Left renal pelvis (tissue), 4 donors: ENCODE results near the gene FGFR3. TPM values are rescaled to one million over a fixed set of nuclear protein-coding genes. Genes with fewer than 3 reads are reported as not detected.

Experiments
- DNase-seq, 4 donors: peaks; one replicate each; pipeline ENCODE4 v3.0.0-alpha.2; 2013; ENCODE audit warnings: low read depth in 4 of 4, low spot score in 3 of 4
- polyA plus RNA-seq, 4 donors: library from polyadenylated mRNA; unstranded; fragments of 120-200 nt; gene quantifications; one replicate each; pipeline ENCODE4 v1.2.1, GENCODE V29; 2013; ENCODE audit not compliant: insufficient read length in 4 of 4

FGFR3 gene
- polyA plus RNA-seq, 4 donors: 2.7 to 136 (median 75.1) TPM

DNA sequence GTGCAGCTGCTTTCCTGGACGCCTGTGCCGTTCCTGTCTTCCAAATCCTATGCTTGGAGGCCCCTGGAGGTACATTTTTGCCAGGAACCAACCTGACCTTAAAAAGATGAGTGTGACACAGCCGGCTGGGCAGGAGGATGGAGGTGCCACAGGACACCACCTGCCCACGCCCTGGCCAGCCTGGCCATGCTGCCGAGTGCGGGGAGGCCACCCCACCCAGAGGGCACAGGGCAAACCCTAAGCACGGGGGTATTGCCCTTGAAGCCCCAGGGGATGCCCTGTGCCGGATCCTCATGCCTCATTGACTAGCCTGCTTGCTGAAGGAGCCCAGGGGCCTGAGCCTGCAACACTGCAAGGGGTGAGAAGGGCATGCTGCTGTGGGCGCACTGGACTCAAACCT is 20.1 kb downstream of the FGFR3 start:
- DNase-seq: no peak

DNA sequence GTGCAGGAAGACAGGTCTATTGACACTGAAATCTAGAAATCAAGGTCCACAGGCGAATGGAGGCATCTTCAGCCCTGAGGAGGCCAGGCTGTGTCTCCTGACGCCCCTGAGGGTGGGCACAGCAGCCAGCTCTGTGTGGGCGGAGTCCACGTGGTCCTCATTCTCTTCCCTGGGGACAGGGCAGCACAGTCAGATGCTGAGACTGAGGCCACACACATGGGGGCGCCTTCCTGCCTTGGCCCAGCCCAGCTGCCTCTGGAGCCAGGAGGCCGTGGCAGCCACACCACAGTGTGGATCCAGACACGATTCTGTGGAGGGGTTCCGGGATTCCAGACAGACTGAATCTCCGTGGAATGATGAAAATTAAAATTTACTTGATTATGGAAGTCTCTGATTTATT is 20.8 kb downstream of the FGFR3 start:
- DNase-seq: no peak

DNA sequence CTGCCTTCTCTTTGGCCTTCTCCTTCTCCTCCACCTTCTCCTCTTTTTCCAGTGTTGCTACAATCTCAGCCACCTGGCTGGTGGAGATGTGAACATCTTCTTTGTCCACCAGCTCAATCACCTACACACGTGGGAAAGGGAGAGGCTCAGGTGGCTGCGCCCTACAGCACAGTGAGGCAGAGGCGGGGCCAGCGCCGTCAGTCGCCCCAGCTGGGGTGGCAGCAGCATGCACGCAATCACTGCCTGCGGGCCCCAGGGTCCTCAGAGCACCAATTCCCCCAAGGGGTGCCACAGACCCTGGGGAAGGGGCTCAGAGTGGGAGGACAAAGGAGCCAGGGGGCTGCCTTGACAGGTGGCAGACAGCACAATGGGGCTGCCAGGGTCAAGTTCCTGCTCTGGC is 21.4 kb downstream of the FGFR3 start:
- no peak for DNase-seq

DNA sequence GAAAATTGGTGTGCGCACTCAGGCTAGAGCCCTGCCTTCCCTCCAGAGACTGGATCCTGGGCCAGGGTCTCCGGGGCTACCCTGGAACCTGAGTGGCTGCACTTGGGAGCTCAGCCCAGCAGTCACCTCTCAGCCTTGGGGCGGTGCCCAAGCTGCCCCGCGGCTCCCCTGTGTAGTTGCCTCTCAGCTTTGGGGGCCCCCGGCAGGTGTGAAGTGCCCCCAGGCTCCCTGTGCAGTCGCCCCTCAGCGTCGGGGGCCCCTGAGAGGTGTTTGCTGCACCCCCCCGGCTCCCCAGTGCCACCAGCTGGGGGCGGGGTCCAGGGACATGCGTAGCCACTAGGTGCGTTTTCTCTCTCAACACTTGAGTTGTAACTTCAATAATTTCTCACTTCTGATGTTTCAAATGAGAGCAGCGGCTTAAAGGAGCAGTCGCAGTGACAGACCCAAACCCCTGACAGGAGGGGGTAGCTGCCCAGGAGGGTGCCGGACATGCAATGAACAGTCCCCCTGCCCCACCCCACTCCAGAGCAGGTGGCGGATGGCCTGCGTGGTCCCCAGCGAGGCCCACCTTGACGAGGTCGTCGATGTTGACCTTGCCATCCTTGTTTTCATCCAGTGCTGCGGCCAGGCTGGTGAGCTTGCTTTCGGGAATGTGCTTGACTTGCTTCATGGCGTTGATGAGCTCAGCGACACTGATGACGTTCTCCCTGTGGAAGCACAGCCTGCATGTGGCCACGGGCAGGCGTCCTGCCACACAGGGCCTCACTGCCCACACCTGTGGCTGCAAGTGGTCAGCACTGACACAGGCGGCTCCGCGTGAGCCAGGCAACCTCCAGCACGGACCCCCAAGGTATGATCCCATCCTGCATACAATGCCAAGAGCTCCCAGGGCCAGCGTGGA is 22.3 kb downstream of the FGFR3 start:
- DNase-seq: no peak

DNA sequence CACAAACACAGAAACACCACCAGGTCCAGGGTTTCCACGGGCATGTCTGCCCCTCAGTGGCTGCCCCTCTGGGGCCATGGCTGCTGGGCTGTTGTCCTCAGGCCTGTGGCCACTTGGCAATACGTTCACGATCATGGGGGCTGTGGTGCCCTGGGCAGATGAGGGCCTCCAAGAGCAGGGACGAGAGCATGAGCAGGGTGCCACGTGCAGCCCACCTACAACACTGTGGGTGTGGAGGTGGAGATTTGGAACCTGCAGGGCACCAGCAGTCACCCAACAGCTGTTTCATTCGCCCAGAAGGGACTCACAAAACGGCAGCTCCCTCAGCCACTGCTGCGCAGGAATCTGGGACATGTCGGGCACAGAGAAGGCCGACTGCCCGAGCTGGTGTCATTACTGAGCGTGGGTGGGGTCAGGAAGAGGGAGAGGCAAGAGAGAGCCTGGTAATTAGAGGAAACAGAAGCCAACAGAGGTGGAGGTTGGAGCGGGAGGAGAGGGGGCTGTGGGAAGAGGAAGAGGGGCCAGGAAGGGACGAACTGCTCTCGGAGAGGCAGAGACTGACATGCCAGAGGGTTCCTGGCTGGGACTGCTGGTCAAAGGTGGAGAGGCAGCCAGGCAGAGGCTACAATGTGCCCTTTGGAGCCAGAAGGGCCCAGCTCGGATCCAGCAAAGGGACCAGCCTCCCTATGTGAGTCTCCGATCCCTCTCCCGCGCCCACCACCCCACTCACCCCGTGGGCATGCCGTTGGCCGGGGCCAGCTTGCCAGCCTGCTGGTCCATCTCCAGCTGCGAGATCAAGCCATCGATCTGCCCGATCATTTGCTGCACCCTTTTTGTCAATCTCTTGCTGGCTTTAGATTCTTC is 23.1 kb downstream of the FGFR3 start:
- DNase-seq: no peak

DNA sequence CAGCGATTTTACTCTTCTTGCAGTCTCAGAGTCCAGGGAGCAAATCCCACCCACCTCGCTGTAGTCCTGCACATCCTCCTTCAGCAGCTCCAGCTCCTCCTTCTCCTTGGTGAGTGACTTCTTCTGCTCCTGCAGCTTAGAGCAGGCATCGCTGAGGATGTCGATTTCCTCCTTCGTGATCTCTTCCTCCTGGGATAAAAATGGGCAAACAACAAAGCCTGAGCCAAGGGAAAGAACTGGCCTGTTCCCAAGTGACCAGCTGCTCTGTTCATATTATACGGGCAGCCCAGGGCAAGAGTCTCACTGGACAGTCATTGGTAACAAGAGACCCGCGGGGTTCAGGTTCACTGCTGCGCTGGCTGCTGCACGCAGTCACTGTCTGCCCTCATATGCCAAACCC is 26.2 kb downstream of the FGFR3 start:
- no peak for DNase-seq

DNA sequence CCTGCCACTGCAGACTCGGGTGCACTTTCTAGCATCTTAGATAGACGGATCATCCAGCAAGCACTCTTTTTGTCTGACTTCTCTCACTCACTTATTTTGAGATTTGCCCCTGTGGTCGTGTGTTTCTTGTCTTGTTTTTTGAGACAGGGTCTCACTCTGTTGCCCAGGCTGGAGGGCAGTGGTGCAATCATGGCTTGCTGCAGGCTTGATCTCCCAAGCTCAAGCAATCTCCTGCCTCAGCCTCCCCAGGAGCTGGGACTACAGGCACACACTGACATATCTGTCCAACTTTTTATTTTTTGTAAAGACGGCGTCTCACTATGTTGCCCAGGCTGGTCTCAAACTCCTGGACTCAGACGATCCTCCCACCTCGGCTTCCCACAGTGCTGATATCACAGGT is 26.7 kb downstream of the FGFR3 start:
- no peak for DNase-seq

DNA sequence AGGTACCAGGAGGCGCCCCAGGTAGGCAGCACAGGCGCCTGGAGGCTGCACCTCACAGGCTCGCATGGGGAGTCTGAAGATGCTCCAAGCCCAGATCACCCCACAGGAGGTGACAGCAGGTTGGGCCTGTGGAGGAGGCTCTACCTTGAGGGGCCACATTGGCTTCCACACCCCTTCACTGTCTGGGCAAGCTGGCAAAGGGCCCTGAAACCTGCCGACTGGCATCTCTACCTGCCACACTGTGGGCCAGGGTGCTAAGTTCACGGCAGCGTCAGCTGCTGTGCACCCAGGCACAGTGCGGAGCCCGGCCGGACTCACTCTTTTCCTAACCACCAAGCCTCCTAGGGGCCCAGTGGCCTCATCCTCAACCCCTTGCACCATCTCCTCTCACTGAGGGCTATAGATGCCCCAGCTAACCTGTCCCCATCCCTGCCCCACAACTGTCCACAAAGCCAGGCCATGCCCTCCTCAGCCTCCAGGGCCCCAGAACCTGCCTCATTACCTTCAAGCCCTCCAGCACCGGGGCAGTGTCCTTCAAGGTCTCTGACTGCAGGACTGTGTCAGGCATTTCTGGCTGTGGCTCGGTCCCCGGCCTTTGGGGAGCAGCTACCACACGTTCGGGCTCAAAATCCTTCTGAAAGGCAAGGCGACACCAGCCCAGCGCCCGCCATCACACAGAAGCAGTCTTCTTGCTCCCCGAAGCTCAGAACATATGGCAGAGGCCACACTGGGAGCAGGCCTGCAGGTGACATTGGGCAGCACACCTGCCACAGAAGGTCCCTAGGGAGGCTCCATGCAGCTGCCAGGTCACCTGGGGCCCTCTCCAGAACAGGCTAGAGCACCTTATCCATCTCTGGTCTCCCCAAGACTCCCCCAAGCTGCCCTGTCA is 28.8 kb downstream of the FGFR3 start:
- DNase-seq: no peak

DNA sequence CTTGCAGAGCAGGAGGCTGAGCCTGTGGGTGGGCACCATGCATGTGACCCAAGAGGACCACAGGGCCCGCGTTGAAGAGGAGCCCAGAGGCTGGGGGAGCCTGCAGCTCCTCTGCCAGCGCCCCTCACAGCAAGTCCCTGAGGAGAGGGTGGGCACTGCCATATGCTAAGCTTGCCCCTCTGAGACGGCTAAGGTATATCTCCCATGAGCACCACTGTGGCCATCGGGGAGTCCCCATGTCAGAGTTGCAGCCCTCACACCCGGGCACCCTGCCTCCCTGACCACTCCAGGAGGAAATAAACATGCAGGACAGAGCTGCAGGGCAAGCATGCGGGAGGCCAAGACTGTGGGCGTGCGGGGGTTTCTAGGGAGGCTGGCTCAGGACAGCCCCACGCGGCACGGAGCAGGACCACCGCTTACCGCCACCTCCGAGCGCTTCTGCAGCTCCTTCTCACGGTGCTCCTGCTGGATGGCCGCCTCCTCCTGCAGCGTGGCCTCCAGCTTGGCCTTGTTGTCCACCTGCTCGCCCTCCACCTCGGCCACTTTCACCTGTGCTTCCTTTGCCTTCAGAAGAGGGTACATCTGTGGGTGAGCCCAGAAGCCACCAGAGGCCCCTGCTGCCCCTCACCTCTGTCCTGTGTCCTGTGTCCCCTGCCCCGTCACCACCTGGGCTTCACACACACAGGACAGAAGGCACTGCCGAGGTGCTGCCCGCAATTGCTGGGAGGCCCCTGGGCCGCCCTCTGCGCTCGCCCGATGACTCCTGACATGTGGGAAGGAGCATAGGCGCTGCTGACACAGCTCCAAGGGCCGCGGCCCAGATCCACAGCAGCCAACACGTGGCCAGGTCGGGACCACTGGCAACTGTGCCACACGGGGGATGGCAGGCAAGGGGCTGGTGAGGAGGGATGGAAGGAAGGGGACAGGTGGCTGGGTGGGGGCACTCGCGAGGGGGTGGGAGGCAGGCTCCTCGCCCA is 29.8 kb downstream of the FGFR3 start:
- DNase-seq: no peak

DNA sequence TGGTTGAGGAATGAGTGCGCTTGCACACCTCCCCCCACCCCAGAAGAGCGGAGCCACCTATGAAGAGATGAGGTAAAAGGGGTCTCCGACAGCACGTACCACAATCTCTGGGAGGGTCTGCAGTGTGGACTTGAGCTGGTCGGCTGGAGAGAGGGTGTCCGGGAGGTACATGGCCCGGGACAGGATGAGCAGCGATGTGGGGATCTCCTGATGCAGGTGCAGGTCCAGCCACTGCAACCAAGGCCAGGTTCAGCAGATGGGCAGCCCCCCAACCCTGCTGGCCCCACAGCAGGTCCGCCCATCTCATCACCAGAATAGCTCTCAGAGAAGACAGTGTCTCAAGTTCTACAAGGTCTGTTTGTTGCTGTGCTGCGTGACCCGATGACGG is 30.4 kb downstream of the FGFR3 start:
- DNase-seq: no peak

DNA sequence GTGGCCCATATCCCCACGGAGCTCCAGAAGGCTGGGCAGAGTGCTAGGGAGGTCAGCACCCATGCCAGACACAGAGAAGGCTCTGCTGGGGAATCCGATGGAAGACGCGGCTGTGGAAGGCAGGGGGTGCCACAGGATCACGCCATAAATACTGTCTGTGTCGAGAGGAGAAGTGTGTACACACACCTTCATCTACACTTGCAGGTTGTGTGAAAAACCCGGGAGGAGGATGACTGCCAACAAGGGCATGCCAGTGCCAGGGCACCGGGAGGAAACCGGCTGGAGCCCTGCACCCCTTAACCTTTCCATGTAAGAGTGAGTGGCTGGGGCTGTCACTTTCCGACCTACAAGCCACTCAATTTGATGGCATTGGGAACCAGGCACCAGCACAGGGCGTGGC is 31.7 kb downstream of the FGFR3 start:
- DNase-seq: no peak

DNA sequence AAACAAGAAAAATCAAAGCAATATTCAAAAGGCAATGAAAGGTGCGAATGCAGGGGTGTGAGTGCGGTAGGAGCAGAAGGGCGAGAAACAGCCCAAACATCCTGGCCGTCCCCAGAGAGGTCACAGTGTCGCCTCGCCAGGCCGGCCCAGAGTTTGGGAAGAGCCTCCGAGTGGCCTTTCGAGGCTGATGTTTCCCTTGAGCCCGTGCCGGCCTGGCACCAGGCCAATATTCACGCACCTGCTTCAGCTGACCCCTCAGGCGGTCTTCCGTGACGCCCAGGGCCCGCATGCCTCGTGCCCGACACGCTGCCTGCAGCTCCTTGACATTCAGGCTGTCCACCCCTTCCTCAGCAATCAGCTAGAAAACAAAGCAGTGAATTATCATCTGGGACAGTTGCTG is 32.2 kb downstream of the FGFR3 start:
- no peak for DNase-seq

DNA sequence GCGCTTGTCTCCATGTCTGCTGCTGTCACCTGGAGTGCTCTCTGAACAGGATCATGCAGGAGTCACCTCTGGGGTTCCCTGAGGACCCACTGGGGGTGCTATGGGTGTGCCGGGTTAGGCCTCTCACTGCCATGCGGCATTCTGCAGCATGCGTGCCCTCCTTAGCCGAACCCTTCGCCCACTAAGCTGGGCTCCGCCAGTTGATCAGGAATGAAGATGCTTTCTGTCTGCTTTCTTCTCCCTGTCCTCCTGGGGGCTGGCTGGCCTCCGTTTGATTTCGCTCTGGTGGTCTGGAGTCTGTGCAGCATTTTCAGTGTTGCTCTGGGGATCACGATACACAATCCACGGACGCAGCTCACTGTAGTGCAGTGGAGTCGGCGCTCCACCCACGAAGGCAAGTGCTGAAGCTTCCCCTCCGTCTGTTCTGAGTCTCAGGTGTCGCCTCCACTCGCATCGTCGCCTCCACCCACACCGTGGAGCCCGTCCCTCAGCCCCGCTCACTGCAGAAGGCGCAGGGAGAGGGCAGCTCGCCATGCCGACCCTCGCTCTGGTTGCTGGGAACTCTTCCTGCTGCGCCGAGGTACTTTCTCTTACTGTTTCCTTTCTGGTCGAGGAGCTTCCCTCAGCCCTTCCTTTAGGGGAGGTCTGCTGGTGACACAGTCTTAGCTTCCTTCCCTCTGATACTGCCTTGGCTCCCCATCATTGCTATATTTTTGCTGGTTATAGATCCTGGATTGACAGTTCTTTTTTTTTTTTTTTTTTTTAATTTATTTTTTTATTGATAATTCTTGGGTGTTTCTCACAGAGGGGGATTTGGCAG is 33.6 kb downstream of the FGFR3 start:
- no peak for DNase-seq

DNA sequence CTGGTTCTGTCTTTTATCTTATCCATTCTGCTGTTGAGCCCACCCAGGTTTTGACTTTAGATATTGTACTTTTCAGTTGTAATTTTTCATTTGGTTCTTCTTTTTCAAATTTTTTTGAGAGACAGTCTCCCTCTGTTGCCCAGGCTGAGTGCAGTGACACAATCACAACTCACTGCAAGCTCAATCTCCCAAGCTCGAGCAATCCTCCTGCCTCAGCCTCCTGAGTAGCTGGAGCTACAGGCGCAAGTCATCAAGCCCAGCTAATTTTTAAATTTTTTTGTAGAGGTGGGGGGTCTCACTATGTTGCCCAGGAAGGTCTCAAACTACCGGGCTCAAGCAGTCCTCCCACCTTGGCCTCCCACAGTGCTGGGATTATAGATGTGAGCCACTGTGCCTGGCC is 37.1 kb downstream of the FGFR3 start:
- no peak for DNase-seq

DNA sequence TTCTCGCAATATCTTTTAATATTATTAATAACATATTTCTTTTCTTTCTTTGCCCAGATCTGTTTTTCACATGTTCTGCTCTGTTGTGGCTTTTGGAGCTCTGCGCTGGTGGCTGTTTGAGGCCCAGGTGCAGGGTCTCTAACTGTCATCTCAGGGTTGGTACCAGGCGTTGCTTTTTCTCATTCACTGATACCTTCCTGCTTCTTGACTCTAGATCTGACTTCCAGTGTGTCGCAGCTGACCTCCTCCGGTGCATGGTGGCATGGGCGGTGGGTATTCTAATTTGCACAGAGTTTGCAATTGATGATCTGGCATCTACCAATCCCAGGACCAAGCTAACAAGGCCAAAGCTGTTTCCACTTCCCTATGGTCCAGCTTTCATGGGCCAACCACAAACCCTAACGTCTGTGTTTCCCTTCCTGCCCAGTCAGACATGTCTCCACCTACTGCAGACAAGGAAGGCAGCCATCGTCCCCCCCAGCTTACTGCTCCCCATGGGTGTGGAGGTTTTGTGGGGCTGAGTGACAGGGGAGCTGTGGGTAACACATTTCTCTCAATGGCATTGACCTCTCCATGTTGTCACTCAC is 37.6 kb downstream of the FGFR3 start:
- no peak for DNase-seq

DNA sequence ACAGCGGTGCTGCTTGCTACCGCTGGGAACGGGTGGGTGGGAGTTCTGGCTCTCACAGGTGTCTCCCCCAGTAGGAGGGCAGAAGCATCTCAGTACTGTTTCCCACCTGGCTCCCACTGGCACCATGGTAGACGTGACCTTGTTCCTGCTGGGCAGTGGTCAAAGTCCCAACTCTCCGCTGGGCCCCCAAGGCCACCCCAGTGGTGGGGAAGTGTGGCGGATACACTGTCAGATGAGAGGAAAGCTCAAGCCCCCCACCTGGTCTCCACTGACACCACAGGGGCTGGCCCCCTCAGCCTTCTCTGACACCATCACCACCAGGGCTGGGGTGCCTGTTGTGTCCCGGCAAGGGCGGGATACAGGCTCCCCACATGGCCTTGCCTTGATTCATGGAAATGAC is 38.2 kb downstream of the FGFR3 start:
- DNase-seq: no peak

DNA sequence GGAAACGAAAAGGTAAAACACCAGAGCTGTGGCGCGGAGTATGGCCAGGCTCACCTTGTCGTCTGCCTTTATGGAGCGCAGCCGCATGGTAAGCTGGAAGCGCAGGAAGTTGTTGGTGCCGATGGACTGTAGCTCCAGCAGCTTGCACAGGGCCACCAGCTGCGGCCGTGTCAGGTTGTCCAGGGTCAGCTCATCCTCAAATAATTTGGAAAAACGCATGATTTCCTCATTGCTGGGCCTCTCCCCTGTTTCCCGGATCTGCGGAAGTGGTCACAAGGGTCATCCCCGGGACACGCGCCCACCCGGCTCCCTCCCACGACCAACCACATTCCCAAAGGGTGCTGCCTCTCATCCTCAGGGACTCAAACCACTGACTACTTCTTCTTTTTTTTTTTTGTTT is 39.6 kb downstream of the FGFR3 start:
- DNase-seq: no peak

DNA sequence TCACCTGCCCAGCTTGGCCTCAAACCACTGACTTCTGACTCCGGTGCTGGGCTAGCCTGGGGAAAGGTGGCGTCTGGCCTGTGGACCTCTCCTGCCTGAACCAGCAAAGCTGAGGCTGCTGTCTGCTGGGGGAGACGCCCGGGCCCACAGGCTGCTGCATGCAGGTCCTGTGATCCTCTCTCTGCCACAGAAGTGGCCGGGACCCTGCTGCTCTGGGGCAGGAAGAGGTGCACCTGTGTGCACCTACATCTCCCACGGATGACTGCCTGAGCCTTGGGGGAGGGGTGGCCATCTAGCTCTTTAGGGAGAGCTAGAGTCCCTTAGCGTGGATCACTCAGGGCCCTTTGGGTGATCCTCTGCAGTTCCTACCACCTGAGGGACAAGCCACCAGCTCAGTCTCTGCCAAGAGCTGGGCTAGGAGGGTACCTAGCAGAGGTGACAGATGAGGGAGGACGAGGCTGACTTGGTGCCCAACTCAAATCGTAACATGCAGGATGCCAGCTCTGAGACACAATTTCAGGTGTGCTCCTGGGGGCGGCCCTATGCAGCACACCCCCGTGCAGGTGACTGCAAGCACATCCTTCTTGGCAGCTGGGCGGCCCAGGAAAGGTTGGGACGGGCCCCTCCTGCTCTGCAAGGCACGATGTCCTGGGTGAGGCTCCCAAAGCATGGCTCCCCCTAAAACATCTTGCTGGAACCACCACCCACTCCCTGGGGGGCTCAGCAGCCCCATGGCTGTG is 40.4 kb downstream of the FGFR3 start:
- no peak for DNase-seq
